Putamen (tissue), 1 donor: ENCODE measurements around the gene PHLDB2.
"Not testable (repeated sequence)": the region's sequence is repeated elsewhere in the genome, so short reads cannot be mapped to it uniquely, and the experiment has no call there.

Experiments
- DNase-seq: peaks from one replicate; pipeline ENCODE4 v3.0.0-alpha.2; 2016; ENCODE audit warnings: low spot score

Gene PHLDB2

GRCh38 chr3:111859061-111859973 is at the start of gene PHLDB2:
PHLDB2 (plus strand) TSS chr3:111859265; CDS start chr3:111884078, 24,813 bp downstream.
- DNase-seq, result no peak

- no peak for DNase-seq
Measured at GRCh38 chr3:111810909-111811308, 48.2 kb upstream of the PHLDB2 start.

- no peak for DNase-seq
Measured at GRCh38 chr3:111811811-111812210, 47.3 kb upstream of the PHLDB2 start.

GRCh38 chr3:111812701-111813100 is 46.4 kb upstream of the PHLDB2 start:
- no peak for DNase-seq

GRCh38 chr3:111813441-111813840 is 45.6 kb upstream of the PHLDB2 start:
- no peak for DNase-seq

DNA sequence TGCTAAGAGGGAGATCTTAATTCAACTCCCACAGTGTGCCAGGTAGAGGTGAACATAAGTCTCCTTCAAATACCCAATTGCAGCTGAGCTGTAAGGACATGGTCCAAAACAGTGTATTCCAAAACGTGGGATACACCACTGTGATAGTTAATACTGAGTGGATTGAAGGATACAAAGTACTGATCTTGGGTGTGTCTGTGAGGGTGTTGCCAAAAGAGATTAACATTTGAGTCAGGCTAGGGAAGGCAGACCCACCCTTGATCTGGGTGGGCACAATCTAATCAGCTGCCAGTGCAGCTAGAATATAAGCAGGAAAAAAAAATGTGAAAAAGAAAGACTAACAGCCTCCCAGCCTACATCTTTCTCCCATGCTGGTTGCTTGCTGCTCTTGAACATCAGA is 45.1 kb upstream of the PHLDB2 start:
- no peak for DNase-seq

- not testable (repeated sequence) for DNase-seq
Measured at GRCh38 chr3:111816771-111817170, 42.3 kb upstream of the PHLDB2 start.

GRCh38 chr3:111819927-111820326 is 39.1 kb upstream of the PHLDB2 start:
- DNase-seq, result no peak

- DNase-seq, result no peak
Measured at GRCh38 chr3:111820651-111821050, 38.4 kb upstream of the PHLDB2 start.

DNA sequence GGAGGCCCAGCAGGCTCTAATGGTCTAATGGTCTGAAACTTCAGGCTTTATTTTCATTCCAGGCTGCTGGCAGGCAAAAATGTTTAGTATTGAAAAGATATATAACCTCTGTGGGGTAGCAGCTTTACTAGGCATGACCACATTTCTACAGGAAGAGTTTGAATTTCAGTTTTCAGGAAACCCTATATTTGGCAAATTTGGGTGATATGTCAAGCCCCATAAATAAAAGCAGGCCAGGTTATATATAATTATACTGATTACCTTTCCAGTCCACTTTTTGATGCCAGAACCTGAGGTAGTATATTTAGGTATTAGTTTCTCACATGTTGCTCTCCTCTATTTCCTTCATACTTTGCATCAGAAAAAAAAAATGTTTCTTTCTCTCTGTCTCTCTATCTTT is 37.2 kb upstream of the PHLDB2 start:
- no peak for DNase-seq

GRCh38 chr3:111822804-111823203 is 36.3 kb upstream of the PHLDB2 start:
- DNase-seq, result no peak

GRCh38 chr3:111823341-111823855 is 35.7 kb upstream of the PHLDB2 start:
- no peak for DNase-seq

DNA sequence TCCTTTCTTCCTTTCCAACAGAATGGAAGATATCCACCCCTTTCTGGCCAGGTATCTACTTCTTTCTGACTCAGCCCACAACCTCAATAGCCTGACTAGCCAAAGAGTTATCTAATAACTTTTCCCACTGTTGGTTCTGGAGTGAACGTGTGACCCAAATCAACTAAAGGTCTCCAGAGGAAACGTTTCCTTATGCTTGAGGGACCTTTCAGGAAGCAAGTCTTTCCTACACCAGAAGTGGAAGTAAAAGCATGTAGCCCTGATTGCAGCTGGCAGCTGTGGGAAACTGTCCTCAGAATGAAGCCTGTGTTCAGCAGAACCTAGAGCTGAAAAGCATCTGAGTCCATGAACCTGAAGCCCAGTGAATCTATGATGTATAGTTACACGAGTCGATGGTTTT is 34.7 kb upstream of the PHLDB2 start:
- DNase-seq, result no peak

- DNase-seq, result no peak
Measured at GRCh38 chr3:111827871-111828270, 31.2 kb upstream of the PHLDB2 start.

DNA sequence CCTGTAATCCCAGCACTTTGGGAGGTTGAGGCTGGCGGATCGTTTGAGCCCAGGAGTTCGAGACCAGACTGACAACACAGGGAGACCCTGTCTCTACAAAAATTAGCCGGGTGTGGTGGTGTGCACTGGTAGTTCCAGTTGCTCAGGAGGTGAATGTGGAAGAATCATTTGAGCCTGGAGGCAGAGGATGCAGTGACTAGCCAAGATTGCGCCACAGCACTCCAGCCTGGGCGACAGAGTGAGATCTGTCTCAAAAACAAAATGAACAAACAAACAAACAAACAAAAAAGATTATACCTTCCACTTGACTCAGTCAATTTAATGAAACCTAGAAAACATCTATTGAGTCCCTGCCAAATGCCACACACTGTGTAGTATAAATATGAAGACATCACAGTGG is 30.5 kb upstream of the PHLDB2 start:
- no peak for DNase-seq

DNA sequence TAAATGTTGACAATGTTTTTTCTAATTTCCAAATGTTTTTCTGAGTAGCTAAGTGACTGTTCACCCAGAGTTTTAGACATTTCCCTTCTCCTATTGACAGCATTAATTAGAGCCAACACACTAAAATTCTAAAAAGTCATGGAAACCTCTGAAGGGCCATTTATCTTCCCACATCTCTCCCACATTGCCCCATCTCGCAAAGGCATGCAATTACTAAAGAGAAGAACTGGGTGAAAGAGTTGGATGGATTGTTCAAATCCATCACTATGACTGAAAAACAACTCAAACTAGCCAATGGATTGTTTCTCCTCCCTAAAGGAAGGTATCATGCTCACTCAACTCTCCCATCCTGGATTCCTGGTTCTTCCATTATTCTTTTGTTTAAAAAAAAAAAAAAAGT is 30.0 kb upstream of the PHLDB2 start:
- no peak for DNase-seq

- no peak for DNase-seq
Measured at GRCh38 chr3:111831840-111832239, 27.2 kb upstream of the PHLDB2 start.

DNA sequence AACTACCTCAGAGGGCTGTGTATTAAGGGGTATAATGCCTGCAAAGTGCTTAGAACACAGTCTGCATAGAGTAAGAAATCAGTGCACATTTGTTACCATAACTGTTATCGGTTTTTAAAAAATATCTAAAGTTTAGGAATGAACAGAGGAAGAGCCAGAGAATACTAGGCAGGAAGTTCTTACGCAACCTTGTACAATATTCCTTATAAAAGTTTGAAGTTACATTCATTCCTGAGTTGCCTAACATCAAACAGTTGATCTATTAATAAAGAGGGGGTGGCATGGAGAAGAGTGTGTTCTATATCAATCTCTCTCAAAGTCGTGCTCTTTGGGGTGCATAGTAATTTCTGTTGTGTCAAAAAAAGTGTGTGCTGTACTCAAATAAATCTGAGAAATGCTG is 22.0 kb upstream of the PHLDB2 start:
- DNase-seq, result no peak

GRCh38 chr3:111838133-111838532 is 20.9 kb upstream of the PHLDB2 start:
- DNase-seq, result no peak

DNA sequence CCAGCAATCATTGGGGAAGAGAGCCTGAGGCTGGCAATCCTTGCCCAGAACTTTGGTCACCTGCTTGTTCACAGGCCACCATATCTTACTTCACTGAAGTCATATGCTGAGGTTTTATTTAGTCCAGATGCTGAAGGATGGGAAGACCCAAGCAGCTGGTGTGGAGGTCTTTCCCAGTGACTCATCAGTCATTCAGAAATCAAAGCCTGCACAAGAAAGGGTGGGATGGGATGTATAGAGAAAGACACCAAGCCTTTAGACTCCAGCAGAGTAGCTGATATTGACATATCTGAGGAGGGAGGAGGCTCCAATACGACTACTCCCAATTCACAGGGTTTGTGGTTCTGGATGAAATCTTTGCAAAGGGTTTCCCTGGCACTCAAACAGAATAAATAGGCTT is 13.0 kb upstream of the PHLDB2 start:
- DNase-seq, result no peak

GRCh38 chr3:111846717-111847116 is 12.3 kb upstream of the PHLDB2 start:
- DNase-seq, result no peak

- no peak for DNase-seq
Measured at GRCh38 chr3:111848283-111848682, 10.8 kb upstream of the PHLDB2 start.

GRCh38 chr3:111848778-111849177 is 10.3 kb upstream of the PHLDB2 start:
- DNase-seq, result no peak

- DNase-seq, result no peak
Measured at GRCh38 chr3:111850537-111850936, 8.5 kb upstream of the PHLDB2 start.
